GM19240 (cell line): ENCODE measurements around the gene ADAMTS2.

Experiments
- DNase-seq: peaks from one replicate; pipeline ENCODE4 v3.0.0; 2011; ENCODE audit warnings: low spot score; ENCODE audit not compliant: insufficient read length

Gene ADAMTS2

DNA sequence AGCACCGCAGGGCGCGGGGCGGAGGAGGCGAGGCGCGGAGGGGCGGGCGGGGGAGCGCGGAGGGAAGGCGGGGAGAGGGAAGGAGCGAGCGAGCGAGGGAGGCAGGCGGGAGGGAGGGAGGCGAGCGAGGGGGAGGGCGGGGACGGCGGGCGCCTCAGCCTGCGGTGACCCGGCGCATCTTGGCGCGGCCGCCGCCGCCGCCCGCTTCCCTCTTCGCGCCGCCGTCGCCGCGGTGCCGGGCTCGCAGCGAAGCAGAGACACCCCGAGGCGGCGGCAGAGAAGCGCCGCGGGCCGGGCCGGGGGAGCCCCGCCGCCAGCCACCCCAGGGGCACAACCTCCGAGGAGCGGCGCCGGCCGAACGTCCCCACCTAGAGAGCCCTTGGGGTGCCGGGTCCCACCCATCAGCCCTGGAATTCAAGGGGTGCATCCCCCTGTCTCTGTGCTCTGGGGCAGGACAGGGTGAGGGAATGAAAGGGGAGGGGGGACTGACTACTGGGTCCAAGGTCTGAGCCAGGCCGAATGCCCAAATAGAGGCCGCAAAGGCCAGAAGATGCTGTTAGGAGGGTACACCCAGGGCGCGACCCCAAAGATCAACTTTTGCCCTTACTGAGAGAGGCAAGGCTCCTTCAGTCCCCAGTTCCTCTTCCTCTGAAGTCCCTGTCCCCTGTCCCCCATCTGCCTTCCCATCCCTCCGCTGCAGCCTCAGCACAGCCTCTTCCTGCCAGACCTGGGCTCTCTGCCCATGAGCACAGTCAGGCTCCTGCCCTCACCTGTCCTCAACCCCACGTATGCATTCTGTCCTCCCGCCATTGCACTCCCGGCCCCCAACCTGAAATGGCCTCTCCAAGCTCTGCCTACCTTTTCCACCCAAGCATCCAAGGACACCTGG is at the start of gene ADAMTS2:
Gene ADAMTS2, minus strand, starts transcription at position 29 of the 889 bp plus-strand sequence. CDS start 133 bp downstream, outside the sequence.
- DNase-seq: no peak

DNA sequence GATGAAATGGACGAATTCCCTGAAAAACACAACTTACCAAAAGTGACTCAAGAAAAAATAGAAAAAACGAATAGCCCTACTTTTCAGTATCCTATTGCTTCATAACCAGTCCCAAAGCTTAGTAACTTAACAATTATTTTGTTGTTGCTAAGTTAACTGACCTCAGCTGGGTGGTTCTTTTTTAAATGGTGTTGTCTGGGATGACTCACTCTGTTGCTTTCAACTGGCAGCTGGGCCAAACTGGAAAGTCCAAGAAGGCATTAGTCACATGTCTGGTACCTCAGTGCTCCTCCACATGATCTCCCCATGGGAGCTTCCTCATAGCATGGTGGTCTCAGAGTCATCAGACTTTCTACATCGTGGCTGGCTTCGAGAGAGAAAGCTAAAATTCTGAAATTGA is 47.8 kb upstream of the ADAMTS2 start:
- no peak for DNase-seq

DNA sequence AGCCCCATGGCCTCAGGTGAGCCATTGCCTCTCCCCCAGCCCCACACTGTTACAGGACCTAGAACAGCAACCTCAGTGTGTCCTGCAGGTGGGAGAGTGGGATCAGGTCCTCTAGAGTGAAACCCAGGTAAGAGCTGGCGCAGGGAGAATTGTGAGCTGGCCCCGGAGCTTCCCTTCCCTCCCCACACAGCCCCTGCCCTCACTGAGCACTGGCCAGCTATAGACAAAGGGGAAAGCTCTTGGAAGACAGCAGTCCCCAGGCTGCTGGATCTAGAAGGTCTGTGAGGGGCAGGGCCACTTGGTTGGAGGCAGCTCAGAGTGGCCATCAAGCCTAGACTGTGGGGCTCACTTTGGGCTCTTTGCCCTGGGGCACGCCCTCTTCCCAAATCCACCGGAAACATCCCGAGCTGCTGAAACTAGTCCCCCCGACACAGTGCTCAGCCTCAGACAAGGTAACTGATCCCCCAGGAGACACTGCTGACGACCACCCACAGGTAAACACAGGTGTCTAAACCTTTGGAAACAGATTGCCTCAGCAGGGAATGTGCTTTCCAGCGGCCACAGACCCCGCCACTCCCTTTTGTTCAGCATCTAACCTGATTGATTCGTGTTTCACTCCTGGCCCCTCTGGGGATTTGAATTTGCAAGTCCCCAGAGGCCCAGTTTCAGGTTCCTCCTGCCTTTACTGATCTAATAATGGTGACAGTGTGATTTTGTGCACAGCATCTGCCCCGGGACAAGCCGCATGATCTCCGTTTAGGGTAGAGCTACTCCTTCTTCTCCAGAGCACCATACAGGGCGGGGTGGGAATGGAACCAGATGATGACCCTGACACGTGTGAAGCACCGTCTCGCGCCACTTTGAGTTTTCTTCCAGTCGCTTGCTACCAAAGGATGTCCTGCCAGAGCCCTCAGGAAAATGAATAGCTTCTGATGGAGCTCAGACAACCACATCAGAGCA is 42.2 kb upstream of the ADAMTS2 start:
- DNase-seq: no peak

DNA sequence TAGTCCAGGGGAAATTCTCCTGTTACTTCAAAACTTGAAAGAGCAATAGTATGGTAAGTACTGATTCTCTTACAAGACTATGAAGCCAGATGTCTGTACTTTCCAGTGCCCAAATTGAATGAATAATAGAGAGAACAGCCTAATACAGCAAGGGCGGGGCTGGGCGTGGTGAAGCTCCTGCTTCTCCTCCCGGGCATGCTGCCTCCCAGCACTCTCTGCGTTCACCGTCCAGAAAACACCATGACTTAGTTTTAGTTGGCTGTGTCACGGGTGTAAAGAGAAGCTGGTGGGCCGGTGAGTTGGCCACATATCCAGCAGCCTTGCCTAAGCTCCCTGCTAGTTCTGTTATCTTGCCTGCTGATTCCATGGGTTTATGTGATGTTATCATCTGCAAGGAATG is 40.7 kb upstream of the ADAMTS2 start:
- no peak for DNase-seq

DNA sequence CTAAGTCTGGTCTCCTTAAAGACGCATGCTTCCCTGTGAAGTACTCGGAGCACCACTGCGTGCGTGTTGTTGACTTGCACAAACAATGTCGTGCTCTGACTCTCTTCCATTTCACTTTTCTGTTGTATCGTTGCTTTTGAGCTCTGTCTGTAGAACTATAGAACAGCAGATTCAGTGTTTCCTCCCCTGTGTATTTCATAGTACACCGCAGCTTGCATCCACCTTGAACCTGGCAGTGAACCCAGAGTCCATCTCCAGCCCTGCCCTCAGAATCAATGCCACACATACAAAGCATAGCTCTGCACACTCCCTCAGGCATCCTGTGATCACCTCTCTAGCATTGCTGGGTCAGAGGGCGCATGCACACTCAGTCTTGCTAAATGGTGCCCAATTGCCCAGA is 37.2 kb upstream of the ADAMTS2 start:
- DNase-seq: no peak

DNA sequence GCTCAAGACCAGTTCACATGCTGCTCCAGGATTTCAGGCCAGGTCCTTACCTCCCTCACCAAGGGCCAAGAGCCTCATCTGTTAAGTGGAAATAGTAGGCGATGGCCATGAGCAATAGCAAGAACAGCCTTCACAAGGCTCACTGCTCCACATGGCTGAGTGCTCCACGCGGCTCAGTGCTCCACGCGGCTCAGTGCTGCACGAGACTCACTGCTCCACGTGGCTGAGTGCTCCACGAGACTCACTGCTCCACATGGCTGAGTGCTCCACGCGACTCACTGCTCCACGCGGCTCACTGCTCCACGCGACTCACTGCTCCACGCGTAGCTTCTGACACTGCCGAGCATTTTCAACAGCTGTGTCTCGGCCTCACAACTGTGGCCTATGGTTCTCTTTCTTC is 36.4 kb upstream of the ADAMTS2 start:
- DNase-seq: no peak

DNA sequence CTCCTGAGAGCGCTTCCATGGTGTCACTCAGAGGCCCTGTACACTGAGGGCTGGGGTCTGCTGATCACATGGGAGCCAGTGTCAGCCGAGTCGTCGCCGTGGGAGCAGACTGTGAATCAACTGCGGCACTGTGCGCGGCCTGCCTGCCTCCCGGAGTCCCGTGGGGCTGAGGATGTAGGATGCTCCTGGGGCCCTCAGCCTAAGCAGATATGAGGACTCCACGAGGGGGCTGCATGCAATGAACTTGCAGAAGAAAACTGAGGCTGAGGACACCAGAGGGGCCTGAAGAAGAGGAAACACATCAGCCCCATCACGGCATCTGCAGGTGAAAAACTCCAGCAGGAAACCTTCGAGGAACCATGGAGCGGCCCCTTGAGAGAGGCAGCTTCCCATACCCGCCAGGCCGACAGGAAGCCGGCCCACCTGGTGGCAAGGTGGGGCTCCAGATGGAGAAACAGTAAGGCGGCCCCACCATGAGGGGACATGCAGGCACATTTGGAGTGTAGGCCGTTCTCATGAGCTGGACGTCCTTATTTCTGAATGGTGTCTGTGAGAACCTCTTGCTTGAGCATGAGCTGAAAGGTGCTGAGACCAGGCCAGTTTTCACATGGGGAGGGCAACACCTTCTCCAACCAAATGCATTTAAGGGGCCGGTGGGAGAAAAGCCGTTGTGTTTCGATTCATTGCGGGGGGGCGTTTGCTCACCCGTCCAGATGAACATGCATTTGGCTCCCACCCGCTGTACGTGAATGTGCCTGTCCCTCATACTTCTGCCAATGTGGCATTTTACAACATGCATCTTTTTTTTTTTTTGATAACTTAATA is 35.2 kb upstream of the ADAMTS2 start:
- no peak for DNase-seq

DNA sequence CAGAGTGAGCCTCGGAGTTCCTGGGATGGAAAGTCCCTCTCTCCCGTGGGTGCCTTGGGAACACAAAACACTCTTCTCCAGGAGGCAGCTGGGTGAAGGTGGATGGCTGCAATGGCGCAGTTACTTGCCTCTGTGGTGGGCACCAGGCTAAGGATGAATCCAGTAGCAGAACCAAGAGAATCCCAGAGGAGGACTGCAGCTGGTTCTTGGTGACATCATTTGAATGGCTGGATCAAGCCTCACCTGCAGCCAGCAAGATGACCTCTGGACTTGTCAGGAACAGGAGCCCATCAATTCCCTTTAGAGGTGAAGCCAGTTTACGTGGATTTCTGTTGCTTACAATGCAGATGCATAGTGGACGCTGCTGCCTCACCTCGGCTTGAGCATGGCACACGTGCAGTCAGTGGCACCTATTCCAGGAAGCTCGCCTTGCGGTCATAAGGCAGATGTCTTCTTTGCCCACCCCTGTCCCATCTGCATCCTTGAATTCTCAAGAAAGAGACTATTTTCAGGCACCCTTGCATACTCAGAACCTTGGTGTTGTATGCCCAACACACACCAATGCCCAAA is 34.1 kb upstream of the ADAMTS2 start:
- DNase-seq: no peak

DNA sequence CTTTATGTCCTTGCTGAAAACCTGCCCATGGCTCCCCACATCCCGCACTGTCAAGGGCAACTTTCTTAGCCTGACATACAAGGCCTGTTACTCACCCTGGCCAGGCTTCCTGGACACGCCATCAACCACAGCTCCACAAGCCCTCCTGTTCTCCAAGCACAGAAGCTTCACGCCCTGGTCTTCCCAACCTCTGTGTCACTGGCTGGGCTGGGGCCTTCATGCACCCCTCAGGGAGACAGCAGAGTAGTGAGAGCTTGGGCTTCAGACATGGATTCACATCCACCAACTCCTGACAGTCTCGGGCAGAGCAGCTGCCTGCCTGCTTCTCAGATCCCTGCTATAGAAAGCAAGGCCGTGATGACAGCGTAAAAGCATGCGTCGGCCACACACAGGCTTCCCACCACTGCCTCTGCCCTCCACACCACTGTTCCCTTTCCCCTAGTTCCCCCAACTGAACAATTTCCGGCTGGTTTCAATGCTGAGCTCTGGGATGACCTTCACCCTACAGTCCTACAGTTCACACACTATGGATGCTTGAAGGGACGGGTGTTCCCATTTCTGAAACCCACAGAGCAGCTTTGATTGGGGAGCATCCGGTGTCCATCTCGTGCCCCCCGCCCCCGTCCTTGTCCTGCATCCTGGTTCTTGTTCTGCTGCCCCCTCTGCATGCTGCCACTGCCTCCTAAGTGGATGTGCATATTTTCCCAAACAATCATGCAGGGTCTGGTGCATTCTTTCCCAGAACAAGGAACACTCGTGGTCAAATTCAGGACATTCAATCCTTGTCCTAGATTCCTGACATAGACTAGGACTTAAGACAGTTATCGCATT is 33.4 kb upstream of the ADAMTS2 start:
- no peak for DNase-seq

DNA sequence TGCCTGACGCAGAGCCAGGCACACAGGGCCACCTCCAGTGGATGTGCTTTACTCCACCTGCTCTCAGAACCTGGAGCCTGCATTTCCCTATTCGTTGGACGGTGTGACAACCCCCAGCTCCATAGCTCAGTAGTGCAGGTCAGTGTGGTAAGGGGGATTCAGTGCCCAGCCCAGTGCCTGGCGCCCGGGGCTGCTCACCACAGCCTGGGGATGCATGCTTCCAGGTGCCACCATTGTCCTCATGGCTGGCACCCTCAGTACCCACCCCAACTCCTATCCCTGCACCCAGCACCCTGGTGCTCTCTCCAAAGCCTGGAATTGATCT is 32.8 kb upstream of the ADAMTS2 start:
- DNase-seq: no peak

DNA sequence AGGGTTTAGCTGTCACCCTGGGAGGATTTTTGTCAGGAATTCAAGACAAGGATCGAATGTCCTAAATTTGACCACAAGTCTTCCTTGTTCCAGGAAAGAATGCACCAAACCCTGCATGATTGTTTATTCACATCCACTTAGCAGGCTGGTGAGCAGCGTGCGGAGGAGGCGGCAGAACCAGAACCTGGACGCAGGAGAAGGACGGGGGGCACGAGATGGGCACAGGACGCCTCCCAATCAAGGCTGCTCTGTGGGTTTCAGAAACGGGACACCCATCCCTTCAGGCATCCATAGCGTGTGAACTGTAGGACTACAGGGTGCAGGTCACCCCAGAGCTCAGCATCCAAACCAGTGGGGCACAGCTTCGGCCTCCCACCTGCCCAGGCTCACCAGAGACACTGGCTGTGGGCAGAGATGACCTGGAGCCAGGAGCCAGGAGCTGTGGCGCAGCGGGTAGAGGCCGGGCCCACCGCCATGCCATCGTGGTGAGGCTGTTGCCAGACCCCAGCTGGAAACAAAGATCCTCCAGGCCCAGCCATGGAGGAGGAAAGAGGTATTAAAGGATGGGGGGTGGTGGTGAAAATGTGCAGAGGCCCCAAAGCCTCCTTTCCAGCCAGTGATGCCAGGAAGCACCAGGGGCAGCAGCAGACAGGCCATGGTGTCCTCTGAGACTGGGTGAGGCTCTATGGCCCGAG is 32.3 kb upstream of the ADAMTS2 start:
- DNase-seq: no peak

DNA sequence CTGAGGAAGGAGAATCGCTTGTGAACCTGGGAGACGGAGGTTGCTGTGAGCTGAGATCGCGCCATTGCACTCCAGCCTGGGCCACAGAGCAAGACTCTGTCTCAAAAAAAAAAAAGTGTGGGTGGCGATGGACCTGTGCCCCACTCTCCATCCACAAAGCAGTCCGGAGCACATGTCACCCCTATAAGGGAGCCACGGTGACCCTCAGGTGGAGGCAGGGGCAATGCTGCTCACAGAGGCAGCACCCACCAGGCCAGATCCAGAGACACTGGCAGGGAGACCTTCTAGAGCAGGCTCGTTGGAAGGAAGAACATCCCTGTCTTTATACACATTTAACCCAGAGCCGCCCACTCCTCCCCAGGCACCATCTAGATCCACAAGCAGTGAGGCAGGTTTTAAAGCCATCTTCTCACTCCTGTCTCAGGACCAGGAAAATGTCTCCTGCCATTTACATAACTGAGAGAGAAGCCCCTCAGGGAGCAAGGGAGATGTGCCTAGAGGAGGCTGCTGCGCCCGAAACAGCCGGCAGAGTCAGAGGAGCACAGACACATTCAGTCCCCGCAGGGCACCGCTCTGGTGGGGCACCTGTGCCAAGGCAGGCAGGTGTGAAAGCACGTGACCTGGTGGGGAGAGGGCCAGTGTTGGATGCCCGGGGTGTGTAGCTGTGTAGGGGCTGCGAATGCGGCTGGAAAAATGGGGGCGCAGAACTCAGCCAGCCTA is 31.6 kb upstream of the ADAMTS2 start:
- DNase-seq: no peak

DNA sequence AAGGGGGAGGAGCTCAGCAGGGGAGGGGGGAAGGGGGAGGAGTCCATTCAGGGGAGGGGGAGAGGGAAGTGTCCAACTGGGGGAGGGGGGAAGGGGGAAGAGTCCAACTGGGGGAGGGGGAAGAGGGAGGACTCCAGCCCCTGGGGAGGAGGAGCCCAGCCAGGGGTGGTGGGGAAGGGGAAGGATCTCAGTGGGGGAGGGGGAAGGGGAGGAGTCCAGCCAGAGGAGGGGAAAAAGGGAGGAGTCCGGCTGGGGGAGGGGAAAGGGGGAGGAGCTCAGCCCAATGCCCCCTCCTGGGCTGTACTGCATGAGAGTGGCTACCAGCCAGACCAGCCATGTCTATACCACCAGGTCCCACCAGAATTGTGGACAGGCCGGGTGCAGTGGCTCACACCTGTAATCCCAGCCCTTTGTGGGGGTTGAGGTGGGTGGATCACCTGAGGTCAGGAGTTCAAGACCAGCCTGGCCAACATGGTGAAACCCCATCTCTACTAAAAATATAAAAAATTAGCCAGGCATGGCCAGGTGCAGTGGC is 30.6 kb upstream of the ADAMTS2 start:
- DNase-seq: no peak

DNA sequence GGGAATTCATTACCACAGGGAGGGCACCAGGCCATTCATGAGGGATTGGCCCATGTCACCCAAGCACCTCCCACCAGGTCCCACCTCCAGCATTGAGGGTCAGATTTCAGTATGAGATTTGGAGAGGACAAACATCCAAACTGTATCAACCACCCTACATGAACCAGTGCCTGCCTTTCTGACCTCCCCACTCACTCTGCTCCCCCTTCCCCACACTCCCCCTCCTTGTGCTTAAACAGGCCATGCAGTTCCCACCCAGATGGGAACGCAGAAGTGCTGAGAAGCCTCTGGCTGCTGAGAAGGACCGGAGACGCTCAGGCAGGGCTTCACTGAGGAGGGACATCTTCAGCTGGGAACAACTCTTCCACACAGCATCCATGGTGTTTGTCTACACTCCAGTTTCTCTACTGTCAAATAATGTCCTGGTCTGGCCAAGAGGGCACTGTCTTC is 30.0 kb upstream of the ADAMTS2 start:
- no peak for DNase-seq

DNA sequence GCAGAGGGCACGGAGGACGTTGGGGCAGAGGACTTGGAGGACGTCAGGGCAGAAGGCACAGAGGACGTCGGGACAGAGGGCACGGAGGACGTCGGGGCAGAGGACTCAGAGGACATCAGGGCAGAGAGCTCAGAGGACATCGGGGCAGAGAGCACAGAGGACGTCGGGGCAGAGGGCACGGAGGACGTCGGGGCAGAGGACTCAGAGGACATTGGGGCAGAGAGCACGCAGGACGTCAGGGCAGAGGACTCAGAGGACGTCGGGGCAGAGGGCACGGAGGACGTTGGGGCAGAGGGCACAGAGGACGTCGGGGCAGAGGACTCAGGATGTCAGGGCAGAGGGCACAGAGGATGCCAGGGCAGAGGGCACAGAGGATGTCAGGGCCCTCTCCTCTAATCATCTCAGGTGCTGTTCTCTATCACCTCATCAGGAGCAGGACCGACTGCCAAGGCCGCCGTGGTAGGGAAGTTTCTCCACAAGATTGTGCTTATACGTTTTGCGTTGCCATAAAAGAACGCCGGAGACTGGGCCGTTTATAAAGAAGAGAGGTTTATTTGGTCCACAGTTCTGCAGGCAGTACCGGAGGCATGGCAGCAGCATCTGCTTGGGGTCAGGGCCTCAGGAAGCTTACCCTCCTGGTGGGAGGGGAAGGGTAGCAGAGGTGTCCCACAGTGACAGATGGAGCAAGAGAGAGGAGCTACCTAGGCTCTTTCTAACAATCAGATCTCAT is 29.4 kb upstream of the ADAMTS2 start:
- no peak for DNase-seq

DNA sequence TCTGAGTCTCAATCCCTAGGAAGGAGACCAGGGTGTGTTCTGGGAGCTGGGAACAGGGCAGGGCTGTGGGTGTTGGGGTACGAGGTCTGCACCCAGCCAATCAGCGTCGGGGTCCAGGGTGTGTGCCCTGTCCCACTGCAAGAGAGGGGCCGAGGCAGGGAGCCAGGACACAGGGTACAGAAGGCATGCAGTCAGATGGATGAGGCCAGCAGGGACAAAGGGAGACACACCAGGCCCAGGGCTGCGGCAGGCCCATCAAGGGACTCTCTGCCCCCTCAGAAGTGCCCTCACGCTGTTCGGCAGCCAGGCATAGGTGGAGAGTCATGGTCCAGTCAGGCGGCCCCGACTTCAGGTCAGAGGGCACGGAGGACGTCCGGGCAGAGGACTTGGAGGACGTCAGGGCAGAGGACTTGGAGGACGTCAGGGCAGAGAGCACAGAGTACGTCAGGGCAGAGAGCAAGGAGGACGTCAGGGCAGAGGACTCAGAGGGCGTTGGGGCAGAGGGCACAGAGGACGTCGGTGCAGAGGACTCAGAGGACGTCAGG is 28.8 kb upstream of the ADAMTS2 start:
- DNase-seq: no peak

DNA sequence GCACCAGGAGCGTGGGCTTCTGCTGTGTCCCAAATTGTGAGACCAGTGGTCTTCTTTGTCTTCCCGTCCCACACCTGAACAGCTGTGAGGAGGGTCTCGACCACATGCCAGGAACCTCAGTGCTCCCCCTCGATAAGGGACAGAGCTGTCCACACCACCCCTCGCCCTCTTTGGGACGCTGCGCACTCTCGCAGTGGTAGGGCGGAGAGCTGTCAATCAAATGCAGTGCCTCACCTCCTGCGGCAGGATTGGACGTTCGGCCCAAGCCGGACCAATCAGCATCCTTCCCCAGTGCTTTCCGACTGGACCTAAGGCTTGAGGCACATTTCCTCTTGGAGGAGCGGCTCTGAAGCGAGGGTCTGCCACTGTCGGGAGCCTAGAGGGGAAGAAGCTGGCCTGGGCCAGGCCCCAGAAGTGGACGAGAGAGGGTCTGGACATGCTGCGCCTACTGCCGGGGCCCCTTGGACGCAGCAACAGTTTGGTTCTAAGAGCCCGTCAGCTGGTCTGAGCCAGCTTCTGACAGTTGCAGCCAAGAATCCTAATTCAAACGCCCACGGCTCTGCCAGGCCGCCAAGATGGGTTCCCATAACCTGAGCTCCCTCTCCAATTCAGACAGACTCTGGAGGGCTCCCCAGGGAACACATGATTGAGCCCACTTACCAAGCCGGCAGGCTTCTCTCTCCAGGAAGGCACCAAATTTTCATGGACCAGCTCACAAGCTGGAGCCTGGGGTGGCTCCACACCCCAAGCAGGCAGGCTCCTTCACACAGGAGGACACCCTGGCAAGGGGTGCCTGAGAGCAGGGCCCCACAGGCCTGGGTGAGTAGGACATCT is 28.1 kb upstream of the ADAMTS2 start:
- no peak for DNase-seq
